RKO (cell line): ENCODE data around the gene ATP8B1.

Experiments used
- DNase-seq: peaks from one replicate; pipeline ENCODE4 v3.0.0-alpha.2; 2016; ENCODE audit warnings: low spot score

ATP8B1 gene

DNA sequence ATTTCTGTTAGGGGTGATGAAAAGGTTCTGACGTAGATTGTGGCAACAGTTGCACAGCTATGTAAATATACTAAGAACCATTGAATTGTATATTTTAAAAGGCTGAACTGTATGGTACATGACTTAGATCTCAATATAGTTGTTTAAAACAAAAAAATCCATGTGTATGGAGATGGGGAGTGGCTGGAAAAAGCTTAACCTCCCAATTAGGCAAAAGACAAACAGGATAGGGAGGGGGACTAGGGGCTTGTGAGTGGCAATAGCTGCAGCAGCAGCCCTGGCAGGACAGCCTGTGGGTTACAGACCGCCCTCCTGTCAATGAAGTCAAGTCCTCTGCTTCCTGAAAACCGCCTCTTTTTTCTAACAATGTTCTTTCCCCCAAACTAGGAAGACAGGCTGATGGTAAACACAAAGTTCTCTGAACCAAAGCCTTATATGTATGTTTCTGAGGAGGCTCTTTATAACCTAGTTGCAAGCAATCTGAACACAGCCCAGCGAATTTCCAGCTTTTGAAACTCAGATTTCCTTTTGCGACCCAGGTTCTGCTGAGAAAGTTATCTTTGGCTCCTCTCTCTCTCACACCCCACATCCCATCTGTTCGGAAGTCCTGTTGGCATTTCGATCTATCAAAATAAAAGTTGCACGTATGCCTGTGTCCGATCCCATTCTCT lies 10.3 kb downstream of the ATP8B1 start:
- DNase-seq: no peak

DNA sequence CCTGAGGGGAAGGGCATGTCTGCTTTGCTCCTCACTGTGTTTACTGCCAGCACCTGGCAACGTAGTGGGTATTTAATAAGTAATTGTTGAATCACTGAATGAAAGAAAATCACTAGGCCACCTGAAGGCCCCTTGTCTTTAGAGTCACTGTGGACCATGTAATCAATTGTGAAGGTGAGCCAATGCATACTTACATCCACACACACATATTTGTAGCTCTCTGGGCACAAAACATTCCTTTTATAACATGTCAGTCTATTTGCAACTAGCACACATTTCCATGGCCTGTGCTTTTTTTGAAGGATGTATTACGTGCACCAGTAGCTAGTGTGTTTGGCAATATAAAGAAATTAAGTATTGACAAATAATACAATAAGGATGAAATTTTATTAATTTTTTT lies 11.2 kb downstream of the ATP8B1 start:
- DNase-seq: no peak

DNA sequence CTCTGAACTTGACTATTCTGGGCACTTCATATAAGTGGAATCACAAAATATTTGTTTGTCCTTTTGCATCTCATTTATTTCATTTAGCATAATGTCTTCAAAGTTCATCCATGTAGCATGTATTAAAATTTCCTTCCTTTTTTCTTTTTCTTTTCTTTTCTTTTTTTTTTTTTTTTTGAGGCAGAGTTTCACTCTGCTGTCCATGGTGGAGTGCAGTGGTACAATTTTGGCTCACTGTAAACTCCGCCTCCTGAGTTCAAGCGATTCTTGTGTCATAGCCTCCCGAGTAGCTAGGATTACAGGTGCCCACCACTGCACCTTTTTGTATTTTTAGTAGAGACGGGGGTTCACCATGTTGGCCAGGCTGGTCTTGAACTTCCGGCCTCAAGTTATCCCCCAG lies 11.9 kb downstream of the ATP8B1 start:
- no peak for DNase-seq

DNA sequence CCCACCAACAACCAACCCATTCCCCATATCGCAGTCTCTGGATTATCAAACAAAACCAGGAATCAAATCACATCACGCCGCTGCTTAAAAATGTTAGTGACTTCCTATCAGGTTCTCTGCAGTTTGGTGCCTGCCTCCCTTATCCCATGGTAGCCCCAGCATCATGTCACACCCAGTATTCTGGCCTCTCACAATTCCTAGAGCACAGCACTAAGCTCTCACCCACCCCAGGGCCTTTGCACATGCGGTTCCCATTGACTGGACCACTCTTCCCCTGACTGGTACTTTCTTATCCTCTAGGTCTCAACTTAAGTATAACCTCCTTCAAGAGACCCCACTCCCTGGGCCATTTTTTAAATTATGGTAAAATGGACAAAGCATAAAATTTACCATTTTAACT lies 12.8 kb downstream of the ATP8B1 start:
- no peak for DNase-seq

DNA sequence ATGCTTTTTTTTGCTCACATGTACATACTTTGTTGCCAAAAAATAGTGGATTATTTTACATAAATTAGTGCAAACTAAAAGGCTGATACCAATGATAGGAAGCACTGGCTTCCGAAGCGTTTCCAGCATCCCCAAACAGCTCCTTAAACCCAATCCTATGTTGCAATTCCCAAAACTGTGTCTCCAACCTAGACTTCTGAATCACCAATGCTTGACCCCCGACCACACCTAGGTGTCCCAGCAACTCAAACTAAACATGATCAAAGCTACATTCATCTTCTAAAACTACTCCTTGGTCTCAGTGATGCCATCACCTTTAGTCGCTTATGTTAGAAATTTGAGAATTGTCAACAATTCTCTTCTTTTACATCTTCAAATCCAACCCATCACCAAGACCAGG lies 13.4 kb downstream of the ATP8B1 start:
- no peak for DNase-seq

DNA sequence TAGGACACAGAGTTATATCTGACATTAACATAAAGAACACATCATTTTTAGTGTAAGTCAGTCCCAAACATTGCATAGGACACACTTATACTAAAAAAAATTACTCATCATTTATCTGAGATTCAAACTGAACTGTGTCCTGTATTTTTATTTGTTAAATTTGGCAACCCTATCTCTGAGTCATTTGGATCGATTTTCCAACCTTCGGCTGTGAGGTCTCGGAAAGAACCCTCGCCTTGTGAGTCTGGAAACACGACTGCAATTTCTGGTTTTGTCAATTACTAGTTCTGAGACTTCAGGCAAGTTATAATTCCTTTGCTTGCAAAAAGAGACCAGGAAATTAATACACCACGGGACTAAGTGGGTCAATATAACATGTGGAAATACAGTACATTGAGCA lies 14.0 kb downstream of the ATP8B1 start:
- DNase-seq: no peak

DNA sequence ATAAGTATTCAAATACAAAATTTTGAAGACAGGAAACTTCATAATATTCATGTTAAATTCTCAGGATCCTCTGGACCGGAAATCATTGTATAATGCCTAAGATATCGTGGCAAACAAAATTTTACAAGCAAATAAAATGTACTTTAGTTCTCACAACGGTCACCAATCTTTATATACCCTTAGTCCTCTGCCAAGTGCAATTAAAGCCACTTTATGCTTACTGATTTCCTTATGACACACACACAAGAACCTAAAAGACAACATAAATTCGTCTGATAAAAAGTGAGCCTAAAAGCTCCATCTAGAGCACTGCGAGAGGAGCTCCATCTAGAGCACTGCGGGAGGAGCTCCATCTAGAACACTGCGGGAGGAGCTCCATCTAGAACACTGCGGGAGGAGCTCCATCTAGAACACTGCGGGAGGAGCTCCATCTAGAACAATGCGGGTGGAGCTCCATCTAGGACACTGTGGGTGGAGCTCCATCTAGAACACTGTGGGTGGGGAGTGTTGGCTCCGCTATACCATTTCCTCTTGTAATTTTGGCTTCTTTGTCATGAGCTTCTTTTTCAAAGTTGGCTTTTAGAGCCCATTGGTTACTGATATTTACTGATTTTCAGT lies 15.9 kb downstream of the ATP8B1 start:
- no peak for DNase-seq

DNA sequence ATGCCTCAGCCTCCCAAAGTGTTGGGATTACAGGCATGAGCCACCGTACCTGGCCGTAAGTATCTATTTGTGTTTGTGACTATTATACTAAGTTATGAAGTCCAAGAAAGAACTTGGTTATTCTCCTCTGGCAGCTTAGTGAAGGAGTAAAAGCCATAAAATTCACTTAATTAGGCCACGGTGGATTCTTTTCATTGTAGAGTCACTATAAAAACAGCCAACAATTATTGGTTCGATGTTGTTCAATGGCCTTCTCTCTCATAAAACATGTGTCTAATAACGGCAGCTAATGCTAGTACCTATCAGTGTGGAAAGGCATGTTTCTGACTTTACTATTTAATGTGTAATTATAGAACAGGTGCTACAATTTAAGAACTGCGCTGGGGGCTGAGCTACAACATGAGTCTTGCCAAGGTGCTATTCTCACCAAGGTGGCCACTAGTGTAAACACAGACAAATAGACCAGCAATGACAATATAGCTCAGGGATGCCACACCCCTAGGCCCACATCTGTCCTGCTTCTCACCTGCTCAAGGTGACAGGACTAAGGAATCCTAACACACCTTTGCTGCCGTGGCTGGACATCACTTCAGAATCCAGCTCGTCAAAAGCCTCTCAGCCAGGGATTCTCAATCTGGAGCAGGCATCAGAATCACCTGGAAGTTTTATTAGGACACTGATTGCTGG lies 17.2 kb downstream of the ATP8B1 start:
- no peak for DNase-seq

DNA sequence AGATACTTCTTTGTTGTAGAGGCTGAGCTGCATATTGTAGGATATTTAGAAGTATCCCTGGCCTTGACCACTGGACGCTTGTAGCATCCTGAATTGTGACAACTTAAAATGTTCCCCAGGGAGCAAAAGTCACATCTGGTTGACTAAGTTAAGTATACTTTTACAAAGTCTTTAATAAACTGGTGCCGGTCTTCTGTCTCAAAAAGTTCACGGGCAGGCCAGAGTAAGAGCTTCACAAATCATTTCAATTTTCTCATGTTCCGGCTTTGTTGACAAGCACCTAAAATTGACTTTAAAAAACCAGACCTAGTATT lies 18.4 kb downstream of the ATP8B1 start:
- DNase-seq: no peak

DNA sequence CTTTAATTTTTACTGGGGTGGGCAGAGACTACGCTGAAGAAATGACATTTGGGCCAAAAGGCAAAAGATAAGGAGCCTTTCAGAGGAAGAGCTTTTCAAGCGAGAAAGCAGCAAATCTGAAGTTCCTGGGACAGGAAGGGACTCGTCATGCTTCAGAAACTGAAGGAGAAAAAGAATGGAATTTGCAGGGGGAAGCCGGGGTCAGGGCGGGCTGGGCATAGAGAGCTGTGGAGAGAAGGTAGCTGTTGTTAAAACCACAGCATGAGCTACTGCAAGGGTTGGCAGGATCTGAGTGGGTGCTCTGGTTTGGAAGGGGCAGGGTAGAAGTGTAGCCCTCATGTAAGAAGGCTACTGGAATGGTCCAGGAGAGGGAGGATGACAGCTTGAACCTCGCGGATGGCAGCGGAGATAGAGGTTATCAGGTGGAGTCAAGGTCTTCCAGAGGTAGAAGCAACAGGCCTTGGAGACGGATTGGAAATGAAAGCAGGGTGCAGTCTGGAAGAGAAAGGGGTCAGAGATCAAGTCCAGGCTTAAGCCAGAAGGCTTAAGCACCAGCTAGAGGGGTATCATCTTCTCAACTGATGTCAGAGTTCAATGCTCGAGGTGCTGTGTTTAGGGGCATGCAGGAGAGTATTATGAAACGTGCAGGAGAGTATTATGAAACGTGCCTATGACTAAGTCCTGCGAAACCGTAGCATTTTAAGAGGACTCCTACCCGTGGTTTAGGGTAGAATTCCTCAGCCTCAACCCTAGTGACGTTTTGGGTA lies 18.9 kb downstream of the ATP8B1 start:
- no peak for DNase-seq

DNA sequence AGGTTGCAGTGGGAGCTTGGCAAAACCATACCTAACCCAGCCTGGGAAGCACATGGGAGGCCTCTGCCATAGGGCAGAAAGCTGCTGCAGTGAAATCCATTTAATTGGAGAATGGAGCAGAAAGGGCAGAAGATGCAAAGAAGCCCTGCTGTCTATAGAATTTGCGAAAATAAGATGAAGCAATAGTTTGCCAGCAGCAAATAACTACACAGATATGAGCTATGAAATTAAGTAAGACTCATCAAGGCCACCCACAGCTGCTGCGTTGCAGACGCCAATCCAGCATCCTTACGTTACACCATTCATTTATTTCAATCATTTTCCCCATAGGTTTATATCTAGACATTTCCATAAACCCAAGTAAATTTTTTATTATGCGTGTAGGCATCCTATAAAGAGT lies 21.1 kb downstream of the ATP8B1 start:
- no peak for DNase-seq

DNA sequence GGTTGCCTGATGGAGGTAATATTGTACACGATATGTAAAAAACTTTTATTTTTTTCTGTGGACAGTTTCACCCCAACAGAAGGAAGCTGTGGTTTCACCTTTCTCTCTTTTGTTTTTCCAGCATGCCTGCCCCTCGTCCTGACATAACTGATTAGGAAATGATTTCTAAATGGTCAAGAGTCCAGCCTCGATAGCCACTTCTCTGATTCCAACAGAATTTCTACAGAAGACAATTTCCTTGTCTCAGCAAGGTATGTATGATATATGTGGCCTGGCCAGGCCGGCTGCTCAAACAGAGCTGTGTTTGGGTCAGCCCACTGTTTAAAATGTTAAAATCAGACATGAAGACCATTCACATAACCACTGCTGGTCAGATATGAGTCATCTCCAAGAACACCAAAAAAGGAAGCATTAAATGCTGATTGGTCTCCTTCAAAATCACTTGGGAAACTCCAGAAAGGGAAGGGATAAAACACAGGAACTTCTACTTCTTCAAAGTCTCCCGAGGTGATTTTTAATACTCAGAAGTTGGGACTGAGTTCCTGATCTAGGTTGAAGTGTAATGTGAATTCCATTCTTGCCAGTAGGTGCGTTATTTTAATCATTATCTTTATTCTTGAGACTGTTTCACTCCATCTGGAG lies 22.3 kb downstream of the ATP8B1 start:
- DNase-seq: peak; percentile 9

DNA sequence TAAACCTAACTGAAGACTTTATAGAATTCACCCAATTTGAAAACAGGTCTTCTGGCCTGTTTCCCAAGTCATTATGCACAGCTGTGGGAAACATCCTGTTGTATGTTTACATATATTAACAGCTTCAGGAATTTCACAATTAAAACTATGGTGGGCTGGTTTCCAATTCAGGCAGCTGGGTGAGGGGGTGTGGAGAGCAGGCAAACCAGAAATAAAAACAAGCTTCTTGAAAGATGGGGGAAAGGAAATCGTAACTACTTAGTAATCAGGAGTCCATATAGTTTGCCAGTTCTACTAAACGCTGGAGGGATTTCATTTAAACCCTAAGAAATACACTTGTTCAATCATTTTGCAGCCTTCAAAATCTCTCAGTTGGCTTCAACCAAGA lies 22.8 kb downstream of the ATP8B1 start:
- DNase-seq: no peak

DNA sequence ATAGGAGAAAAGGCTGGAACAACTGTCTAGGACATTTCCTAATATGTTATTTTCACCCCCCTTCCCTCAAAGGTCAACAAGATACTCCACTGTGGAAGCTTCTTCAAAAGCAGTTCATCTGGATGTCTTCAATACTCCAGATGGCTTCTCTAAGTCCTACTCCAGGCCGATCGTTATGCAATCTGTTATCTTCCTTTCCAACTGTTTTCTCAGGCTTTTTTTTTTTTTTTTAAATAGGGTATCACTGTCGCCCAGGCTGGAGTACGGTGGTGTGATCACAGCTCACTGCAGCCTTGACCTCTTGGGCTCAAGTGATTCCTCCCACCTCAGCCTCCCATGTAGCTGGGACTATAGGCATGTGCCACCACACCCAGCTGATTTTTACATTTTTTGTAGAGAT lies 26.3 kb downstream of the ATP8B1 start:
- DNase-seq: no peak

DNA sequence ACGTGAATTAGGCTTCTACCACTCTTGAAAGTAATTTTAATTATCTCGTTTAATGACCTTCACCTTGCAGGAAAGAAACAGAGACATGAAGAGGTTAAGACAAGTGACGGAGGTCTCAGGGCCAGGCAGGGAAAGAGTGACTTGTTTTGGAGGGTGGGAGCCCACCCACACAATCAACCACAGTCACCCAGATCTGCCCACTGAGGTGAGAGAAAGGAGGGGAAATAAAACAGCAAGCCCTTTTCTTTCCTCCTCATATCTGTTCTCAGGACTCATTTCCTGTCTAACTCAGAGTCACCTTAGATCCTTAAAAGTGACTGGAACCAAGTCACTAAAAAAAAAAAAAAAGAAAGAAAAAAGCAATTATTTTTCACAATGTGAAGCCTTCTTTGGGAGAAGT lies 26.8 kb downstream of the ATP8B1 start:
- DNase-seq: no peak

DNA sequence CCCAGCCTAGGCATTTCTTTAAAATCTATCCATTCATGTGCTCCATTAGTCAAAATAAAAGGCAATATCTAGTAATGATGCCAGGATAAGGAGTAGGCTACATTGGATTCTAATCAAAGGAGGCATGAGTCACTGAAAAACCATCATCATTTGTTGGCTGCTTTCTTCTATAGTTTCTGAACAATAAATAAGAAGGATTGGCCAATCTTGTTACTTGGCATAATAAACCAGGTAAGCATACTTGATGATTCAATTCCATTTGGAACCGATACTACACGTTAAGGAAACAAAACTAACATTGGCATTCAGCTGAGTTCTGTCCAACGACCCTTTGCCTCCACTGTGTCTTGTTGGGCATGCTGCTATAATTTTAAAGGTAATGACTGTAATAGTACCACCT lies 27.2 kb downstream of the ATP8B1 start:
- DNase-seq: no peak

DNA sequence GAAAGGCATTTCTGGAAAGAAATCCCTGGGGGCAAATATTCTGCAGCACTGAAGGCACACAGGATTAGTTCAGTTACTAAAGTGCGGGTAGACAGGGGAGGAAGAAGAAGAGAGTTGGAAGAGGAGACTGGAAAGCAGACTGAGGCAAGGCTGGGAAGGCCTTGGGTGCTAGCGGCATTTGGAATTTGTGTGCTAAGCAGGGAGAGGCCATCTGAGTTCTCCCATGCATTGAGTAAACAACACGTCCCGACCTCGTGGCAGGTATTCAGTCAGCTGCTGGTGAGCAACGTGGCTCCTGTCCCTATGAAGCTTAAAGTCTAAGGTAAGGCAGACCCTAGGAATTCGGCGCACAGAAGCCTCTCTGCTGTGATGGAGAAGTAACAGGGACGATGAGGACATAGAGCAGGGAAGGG lies 30.7 kb downstream of the ATP8B1 start:
- no peak for DNase-seq

DNA sequence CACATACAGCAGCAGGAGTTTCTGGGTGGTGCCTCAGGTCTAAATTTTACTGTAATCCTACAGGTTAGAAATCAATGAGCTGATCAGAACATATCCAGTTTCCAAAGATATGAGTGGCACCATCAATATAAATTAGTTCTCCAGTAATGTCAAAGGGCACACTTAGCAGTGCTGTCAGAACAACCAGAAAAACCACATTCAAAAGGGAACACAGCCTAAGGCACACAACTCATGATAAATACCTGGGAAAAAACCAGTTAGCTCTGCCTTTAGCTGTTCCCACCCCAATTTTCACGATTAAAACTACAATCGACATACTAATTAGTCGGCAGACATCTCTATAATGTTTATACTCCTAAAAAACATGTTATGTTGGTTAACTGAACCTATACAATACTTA lies 31.5 kb downstream of the ATP8B1 start:
- no peak for DNase-seq

DNA sequence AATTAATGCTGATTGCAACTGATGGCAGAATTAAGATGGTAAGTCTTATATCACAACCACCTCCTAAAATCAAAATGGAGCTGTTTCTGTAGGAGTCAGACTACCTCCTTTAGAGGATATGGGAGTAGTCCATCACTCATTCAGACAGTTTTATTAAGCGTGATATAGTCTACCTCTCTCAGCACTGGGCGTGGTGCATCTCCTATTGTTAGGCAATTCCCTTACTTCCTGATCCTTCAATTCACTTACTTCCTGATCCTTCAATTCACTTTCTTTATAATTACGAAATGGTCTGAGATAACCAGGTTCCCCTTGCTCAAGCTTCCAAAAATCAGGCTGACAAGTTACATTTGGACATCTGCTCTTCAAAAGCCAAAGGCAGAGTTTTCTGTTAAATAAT lies 31.9 kb downstream of the ATP8B1 start:
- DNase-seq: no peak

DNA sequence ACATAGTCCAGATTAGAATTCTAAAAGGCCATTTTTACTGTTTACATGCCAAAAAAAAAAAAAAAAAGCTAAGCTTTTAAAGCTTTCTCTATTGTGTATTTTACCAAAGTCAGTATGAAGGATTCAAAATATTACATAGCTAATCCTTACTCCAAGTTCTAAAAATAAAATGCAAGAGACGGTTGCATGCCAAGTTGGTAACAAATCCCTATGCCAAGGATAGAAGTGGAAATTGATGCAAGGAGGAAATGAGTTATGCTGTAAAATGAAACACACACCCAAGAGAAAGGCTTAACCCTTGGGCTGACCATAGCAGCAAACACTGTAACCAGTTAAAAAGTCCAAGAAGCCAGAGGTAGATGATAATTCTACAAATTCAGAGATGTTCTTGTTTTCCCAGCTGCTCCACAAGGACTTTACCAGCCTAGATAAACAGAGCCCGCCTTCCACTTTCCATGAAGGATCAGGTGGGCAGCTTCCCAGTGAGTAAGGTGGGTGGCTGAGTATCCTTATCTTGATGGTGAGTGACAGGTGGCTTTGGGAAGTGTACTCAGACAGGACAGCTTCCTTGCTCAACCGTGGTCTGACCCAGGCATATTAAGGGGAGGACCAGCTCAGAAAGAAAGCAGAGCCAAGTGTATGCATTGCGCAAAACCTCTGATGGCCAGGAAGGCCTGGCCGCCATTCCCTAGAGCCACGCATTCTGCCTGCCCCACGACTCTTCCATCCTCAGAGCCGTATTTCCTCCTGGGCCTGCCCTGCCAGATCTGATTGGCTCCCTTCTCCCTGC lies 34.4 kb downstream of the ATP8B1 start:
- no peak for DNase-seq

DNA sequence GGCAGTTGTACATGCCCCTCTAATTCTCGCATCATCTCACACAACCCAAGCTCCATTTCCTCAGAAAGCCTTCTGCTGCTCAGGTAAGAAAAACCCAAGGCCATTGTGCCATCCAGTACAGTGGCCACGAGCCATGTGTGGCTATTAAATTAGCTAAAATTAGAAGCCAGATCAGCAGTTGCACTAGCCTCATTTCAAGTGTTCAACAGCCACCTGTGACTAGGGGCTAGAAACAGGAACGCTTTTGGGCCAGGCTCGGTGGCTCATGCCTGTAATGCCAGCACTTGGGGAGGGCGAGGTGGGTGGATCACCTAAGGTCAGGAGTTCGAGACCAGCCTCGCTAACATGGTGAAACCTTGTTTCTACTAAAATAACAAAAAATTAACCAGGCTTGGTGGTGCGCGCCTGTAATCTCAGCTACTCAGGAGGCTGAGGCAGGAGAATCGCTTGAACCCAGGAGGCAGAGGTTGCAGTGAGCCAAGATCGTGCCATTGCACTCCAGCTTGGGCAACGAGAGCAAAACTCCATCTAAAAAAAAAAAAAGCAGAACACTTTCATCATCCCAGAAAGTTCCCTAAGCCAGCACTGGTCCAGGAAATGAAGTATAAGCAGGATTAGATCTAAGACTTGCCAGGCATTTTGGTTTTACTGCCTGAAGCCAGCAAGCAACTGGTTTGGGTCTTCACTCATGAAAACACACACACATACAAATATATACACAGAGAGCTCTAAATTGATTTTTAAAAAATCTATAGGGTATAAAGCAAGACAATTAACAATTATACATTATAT lies 35.7 kb downstream of the ATP8B1 start:
- DNase-seq: no peak
